MM.1S (cell line): ENCODE data around the gene DLX4.

Experiments
- DNase-seq: peaks from one replicate; pipeline ENCODE4 v3.0.0-alpha.2; 2015
- H2AFZ ChIP-seq: fragments of 300-600 bp; sonication (generic); 2 replicates; pipeline ENCODE4 v1.6.0; 2016; ENCODE audit warnings: antibody characterized with exemption, low read length
- H3F3A ChIP-seq: fragments of 300-600 bp; sonication (generic); 2 replicates; pipeline ENCODE4 v1.6.1; 2016; ENCODE audit warnings: mild to moderate bottlenecking, antibody characterized with exemption, low read length, moderate library complexity, mixed read lengths; ENCODE audit not compliant: insufficient read depth
- H3K27ac ChIP-seq: fragments of 300-600 bp; sonication (generic); 2 replicates; pipeline ENCODE4 v1.5.1; 2016; ENCODE audit warnings: mild to moderate bottlenecking, low read length
- H3K27me3 ChIP-seq: fragments of 300-600 bp; sonication (generic); replicated peaks from 2 replicates; pipeline ENCODE4 v1.6.0; 2016; ENCODE audit warnings: low read length; ENCODE audit not compliant: insufficient read depth
- H3K36me3 ChIP-seq: fragments of 300-600 bp; sonication (generic); replicated peaks from 2 replicates; pipeline ENCODE4 v1.6.1; 2016; ENCODE audit warnings: mild to moderate bottlenecking, low read length, mixed read lengths; ENCODE audit not compliant: insufficient read depth
- H3K4me1 ChIP-seq: fragments of 300-600 bp; sonication (generic); 2 replicates; pipeline ENCODE4 v1.6.1; 2016; ENCODE audit warnings: low read length, mixed read lengths
- H3K4me2 ChIP-seq: fragments of 300-600 bp; sonication (generic); 2 replicates; pipeline ENCODE4 v1.6.0; 2016; ENCODE audit warnings: low read depth, low read length
- H3K4me3 ChIP-seq: fragments of 300-600 bp; sonication (generic); 2 replicates; pipeline ENCODE4 v1.5.1; 2016; ENCODE audit warnings: low read length, mixed read lengths
- H3K79me2 ChIP-seq: fragments of 300-600 bp; sonication (generic); 2 replicates; pipeline ENCODE4 v1.6.1; 2016; ENCODE audit warnings: mixed run types, low read length, mixed read lengths
- H3K9ac ChIP-seq: fragments of 300-600 bp; sonication (generic); 2 replicates; pipeline ENCODE4 v1.6.1; 2016; ENCODE audit warnings: low read length, mixed read lengths
- H3K9me2 ChIP-seq: fragments of 300-600 bp; sonication (generic); replicated peaks from 2 replicates; pipeline ENCODE4 v1.6.1; 2016; ENCODE audit warnings: mild to moderate bottlenecking, low read length, mixed read lengths; ENCODE audit not compliant: insufficient read depth
- H3K9me3 ChIP-seq: fragments of 300-600 bp; sonication (generic); replicated peaks from 2 replicates; pipeline ENCODE4 v1.6.1; 2016; ENCODE audit warnings: mild to moderate bottlenecking, low read length, mixed read lengths; ENCODE audit not compliant: insufficient read depth
- H4K20me1 ChIP-seq: fragments of 300-600 bp; sonication (generic); 2 replicates; pipeline ENCODE4 v1.6.1; 2016; ENCODE audit warnings: mild to moderate bottlenecking, low read length, moderate library complexity, mixed read lengths; ENCODE audit not compliant: insufficient read depth
- CTCF ChIP-seq: fragments of 300-600 bp; sonication (generic); IDR thresholded peaks from 2 replicates; pipeline ENCODE4 v1.5.1; 2016; ENCODE audit warnings: antibody characterized with exemption, low read length, mixed read lengths
- EZH2 ChIP-seq: fragments of 300-600 bp; sonication (generic); optimal IDR thresholded peaks from 2 replicates; pipeline ENCODE3; 2017; ENCODE audit warnings: low read depth, mild to moderate bottlenecking, antibody characterized with exemption, low read length, mixed read lengths
- EZH2phosphoT487 ChIP-seq: fragments of 300-600 bp; sonication (generic); IDR thresholded peaks from 2 replicates; pipeline ENCODE4 v1.6.1; 2018; ENCODE audit warnings: antibody characterized with exemption, low read length

DLX4 gene

GRCh38 chr17:49959183-49959935, 9.6 kb upstream of the DLX4 start:
- TF ChIP-seq CTCF (no peak), EZH2 (no peak), EZH2phosphoT487 (no peak)
- no peak overlapping the region for H3K27ac ChIP-seq
- H3F3A ChIP-seq, result no peaks in the 10 kb centered on the region
- H3K9ac ChIP-seq, result no peak overlapping the region
- H3K4me3 ChIP-seq, result no peak overlapping the region
- H2AFZ ChIP-seq, result no peak overlapping the region
- no peaks in the 10 kb centered on the region for H3K9me3 ChIP-seq
- no peaks in the 10 kb centered on the region for H3K79me2 ChIP-seq
- DNase-seq, result no peak
- no peaks in the 10 kb centered on the region for H3K9me2 ChIP-seq
- no peaks in the 10 kb centered on the region for H3K4me1 ChIP-seq
- H3K36me3 ChIP-seq, result no peaks in the 10 kb centered on the region
- H3K27me3 ChIP-seq, result peaks cover 79% of the 10 kb centered on the region
- no peaks in the 10 kb centered on the region for H4K20me1 ChIP-seq
- H3K4me2 ChIP-seq, result no peak overlapping the region

- Histone ChIP-seq H3K79me2 (no peaks in the 10 kb centered on the region), H3K36me3 (no peaks in the 10 kb centered on the region), H3K9ac (no peak overlapping the region), H3K27ac (no peak overlapping the region), H3K4me1 (no peaks in the 10 kb centered on the region), H3K9me2 (no peaks in the 10 kb centered on the region), H3K9me3 (no peaks in the 10 kb centered on the region), H3F3A (no peaks in the 10 kb centered on the region), H2AFZ (no peak overlapping the region), H3K4me3 (no peak overlapping the region), H3K27me3 (peaks cover 87% of the 10 kb centered on the region), H3K4me2 (no peak overlapping the region), H4K20me1 (no peaks in the 10 kb centered on the region)
- DNase-seq, result no peak
- TF ChIP-seq EZH2 (no peak), CTCF (no peak), EZH2phosphoT487 (no peak)
Measured at GRCh38 chr17:49962599-49963308, 6.2 kb upstream of the DLX4 start.

GRCh38 chr17:49963309-49963625, 5.7 kb upstream of the DLX4 start:
- TF ChIP-seq EZH2 (no peak), CTCF (no peak), EZH2phosphoT487 (no peak)

More at GRCh38 chr17:49963309-49963625, 5.7 kb upstream of the DLX4 start:
- H3K4me2 ChIP-seq, result no peak overlapping the region
- no peaks in the 10 kb centered on the region for H3K36me3 ChIP-seq
- no peaks in the 10 kb centered on the region for H3K79me2 ChIP-seq
- H3K4me1 ChIP-seq, result no peaks in the 10 kb centered on the region
- no peaks in the 10 kb centered on the region for H3F3A ChIP-seq
- H3K27ac ChIP-seq, result no peak overlapping the region
- no peak for DNase-seq
- H2AFZ ChIP-seq, result no peak overlapping the region
- no peaks in the 10 kb centered on the region for H4K20me1 ChIP-seq
- H3K27me3 ChIP-seq, result peaks cover 92% of the 10 kb centered on the region
- no peak overlapping the region for H3K4me3 ChIP-seq
- H3K9ac ChIP-seq, result no peak overlapping the region
- H3K9me3 ChIP-seq, result no peaks in the 10 kb centered on the region
- no peaks in the 10 kb centered on the region for H3K9me2 ChIP-seq
